ENCODE results near the gene PLET1. TPM values are rescaled to one million over a fixed set of nuclear protein-coding genes. Genes with fewer than 3 reads are reported as not detected.

The PLET1 gene
- total and polyA plus RNA-seq, 2 donors (not counting 3 experiments of a cell fraction or from before 2014, with no cell fraction given) = not detected

- ChIA-PET POLR2A (no interaction called here), CTCF (interaction anchor here (1.3 kb wide), 1 partner anchor 8 kb away, joined by 4 read pairs; no protein-coding TSS in a partner anchor)
- Histone ChIP-seq H3K4me3 (replicated peaks in 1 of 3; ENCODE audit: insufficient read depth in 1 of 3, low read depth in 1 of 3, low read length in 3 of 3) (no peak overlapping the region), H3K4me1 (ENCODE audit: control insufficient read depth, extremely low read depth, insufficient read depth, low read length) (peaks cover 10% of the 10 kb centered on the region), H3K36me3 (ENCODE audit: control insufficient read depth in 2 of 2, extremely low read depth in 1 of 2, insufficient read depth in 2 of 2, low read length in 2 of 2) (peaks cover 7 to 19% of the 10 kb centered on the region in 2 experiments), H3K27me3 (ENCODE audit: control insufficient read depth in 2 of 2, insufficient read depth in 2 of 2, low read length in 2 of 2) (no peaks in the 10 kb centered on the region), H3K9me1 (replicated peaks; ENCODE audit: control insufficient read depth, extremely low read depth, insufficient read depth, low read length) (no peaks in the 10 kb centered on the region), H3K4me2 (ENCODE audit: insufficient read depth, low read length) (no peak overlapping the region), H3K9me3 (replicated peaks; ENCODE audit: control insufficient read depth, insufficient read depth, low read length) (no peaks in the 10 kb centered on the region), H3K27ac (ENCODE audit: insufficient read depth, low read depth, low read length) (no peak overlapping the region), H4K20me1 (replicated peaks; ENCODE audit: control insufficient read depth, extremely low read depth, insufficient read depth, low read length) (no peaks in the 10 kb centered on the region), H2AFZ (ENCODE audit: low read depth, low read length) (no peak overlapping the region), H3K79me2 (ENCODE audit: control insufficient read depth, insufficient read depth, low read length) (peaks cover 22% of the 10 kb centered on the region), H3K9ac (replicated peaks; ENCODE audit: extremely low read depth, insufficient read depth, low read length) (no peak overlapping the region)
- no TSS peak for BruUV-seq (replicated peaks)
- no peak for DNase-seq (ENCODE audit: low read depth, low spot score)
- FAIRE-seq = no peak
- TF ChIP-seq JUN (IDR thresholded peaks at IDR 0.05; ENCODE audit: borderline replicate concordance, insufficient read depth, insufficient read length, low read depth) (no peak), POLR2A (IDR thresholded peaks at IDR 0.05; ENCODE audit: low read depth, low read length) (no peak), CTCF (IDR thresholded peaks at IDR 0.05; ENCODE audit: extremely low read depth in 1 of 2, insufficient read depth in 1 of 2, low read depth in 1 of 2, low read length in 2 of 2) (no peak), MYC (IDR thresholded peaks at IDR 0.05; ENCODE audit: low read depth, low read length) (no peak), FOS (IDR thresholded peaks at IDR 0.05; ENCODE audit: borderline replicate concordance, insufficient read depth, low read length) (no peak), MAX (IDR thresholded peaks at IDR 0.05; ENCODE audit: insufficient read depth, insufficient read length) (no peak), EZH2 (IDR thresholded peaks at IDR 0.05; ENCODE audit: borderline replicate concordance, low read depth, low read length, severe bottlenecking) (no peak), POLR2AphosphoS5 (IDR thresholded peaks at IDR 0.05; ENCODE audit: insufficient read depth, low read depth, low read length) (no peak), GATA2 (IDR thresholded peaks at IDR 0.05; ENCODE audit: insufficient read depth, insufficient read length, low read depth, low read length) (no peak)
- intact Hi-C loops (cut with micrococcal nuclease) = no loop called here
- dilution Hi-C loops (cut with MboI; ENCODE audit: extremely low pct_ligation_motif_present, low sequenced_read_pairs) = no loop called here
Observed at GRCh38 chr11:112228706-112229105, 32.0 kb downstream of the PLET1 start.

All from endothelial cell of umbilical vein (primary cell).